Neural crest cell (in vitro differentiated cells): ENCODE measurements around the gene SAV1. TPM values are rescaled to one million over a fixed set of nuclear protein-coding genes. Genes with fewer than 3 reads are reported as not detected.

Experiments
- DNase-seq: peaks from one replicate; pipeline ENCODE4 v3.0.0; 2021; ENCODE audit warnings: low read depth, mixed read lengths, low spot score
- H3K27ac Mint-ChIP-seq: one replicate; pipeline ENCODE4 v1.8.0; 2021; ENCODE audit warnings: mild to moderate bottlenecking, mixed read lengths; ENCODE audit not compliant: unreplicated experiment
- H3K27me3 Mint-ChIP-seq: 2 replicates; pipeline ENCODE4 v1.8.0; 2021; ENCODE audit warnings: low read depth, mild to moderate bottlenecking, mixed read lengths
- H3K36me3 Mint-ChIP-seq: 2 replicates; pipeline ENCODE4 v1.8.0; 2021; ENCODE audit warnings: low read depth, mild to moderate bottlenecking, mixed read lengths
- H3K4me1 Mint-ChIP-seq: 2 replicates; pipeline ENCODE4 v1.8.0; 2021; ENCODE audit warnings: mixed read lengths
- H3K4me3 Mint-ChIP-seq: one replicate; pipeline ENCODE4 v1.8.0; 2021; ENCODE audit warnings: mild to moderate bottlenecking, mixed read lengths
- H3K9me3 Mint-ChIP-seq: 2 replicates; pipeline ENCODE4 v1.8.0; 2021; ENCODE audit warnings: mixed read lengths
- total RNA-seq: library from RNA; stranded (reverse); gene quantifications from 2 replicates; pipeline ENCODE4 v1.2.1, GENCODE V29; 2021
- TF ChIP-seq, protein P1 (sequence below): fragments of 200-600 bp; sonication (generic); conservative IDR thresholded peaks from 2 replicates; pipeline ENCODE4 v1.5.0; 2021; ENCODE audit warnings: antibody characterized with exemption, mild to moderate bottlenecking

SAV1 gene
- total RNA-seq, 1 donor from 2014 or later, result 23.5 TPM

DNA sequence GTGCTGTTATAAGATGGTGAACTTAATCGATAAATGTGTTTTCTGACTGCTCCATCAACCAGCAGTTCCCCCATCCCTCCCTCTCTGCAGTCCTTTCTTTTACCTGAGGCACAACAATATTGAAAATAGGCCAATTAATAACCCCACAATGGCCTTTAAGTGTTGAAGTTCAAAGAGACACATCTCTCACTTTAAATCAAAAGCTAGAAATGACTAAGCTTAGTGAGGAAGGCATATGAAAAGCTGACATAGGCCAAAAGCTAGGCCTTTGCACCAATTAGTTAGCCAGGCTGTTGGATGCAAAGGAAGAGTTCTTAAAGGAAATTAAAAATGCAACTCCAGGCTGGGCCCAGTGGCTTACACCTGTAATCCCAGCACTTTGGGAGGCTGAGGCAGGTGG is 43.7 kb downstream of the SAV1 start:
- TF ChIP-seq, protein P1, sequence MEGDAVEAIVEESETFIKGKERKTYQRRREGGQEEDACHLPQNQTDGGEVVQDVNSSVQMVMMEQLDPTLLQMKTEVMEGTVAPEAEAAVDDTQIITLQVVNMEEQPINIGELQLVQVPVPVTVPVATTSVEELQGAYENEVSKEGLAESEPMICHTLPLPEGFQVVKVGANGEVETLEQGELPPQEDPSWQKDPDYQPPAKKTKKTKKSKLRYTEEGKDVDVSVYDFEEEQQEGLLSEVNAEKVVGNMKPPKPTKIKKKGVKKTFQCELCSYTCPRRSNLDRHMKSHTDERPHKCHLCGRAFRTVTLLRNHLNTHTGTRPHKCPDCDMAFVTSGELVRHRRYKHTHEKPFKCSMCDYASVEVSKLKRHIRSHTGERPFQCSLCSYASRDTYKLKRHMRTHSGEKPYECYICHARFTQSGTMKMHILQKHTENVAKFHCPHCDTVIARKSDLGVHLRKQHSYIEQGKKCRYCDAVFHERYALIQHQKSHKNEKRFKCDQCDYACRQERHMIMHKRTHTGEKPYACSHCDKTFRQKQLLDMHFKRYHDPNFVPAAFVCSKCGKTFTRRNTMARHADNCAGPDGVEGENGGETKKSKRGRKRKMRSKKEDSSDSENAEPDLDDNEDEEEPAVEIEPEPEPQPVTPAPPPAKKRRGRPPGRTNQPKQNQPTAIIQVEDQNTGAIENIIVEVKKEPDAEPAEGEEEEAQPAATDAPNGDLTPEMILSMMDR, result no peak
- Mint-ChIP-seq H3K9me3 (no peaks in the 10 kb centered on the region), H3K4me1 (no peaks in the 10 kb centered on the region), H3K36me3 (peaks cover 2% of the 10 kb centered on the region), H3K27ac (no peak overlapping the region), H3K4me3 (no peak overlapping the region), H3K27me3 (no peaks in the 10 kb centered on the region)
- DNase-seq, result no peak

DNA sequence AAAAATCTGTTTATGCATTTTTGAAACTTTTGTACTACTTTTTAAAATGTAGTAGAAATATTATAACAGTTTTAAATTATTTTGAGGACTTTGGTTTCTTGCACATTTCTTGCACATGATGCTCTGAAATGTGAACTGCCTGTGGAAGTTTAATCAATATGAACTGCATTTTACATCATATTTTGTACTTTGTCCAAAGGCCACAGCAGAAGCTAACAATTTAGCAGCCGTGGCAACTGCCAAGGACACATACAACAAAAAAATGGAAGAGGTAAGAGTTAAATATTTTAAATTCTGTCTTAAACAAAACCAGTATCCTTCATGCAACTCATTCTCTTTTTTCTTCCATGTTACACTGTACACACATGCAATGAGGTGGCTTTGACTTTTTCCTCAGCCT is 45.1 kb downstream of the SAV1 start:
- Mint-ChIP-seq H3K4me3 (no peak overlapping the region), H3K27ac (no peak overlapping the region), H3K36me3 (peaks cover 2% of the 10 kb centered on the region), H3K27me3 (no peaks in the 10 kb centered on the region), H3K4me1 (no peaks in the 10 kb centered on the region), H3K9me3 (no peaks in the 10 kb centered on the region)
- DNase-seq, result no peak
- TF ChIP-seq, protein P1, result no peak

DNA sequence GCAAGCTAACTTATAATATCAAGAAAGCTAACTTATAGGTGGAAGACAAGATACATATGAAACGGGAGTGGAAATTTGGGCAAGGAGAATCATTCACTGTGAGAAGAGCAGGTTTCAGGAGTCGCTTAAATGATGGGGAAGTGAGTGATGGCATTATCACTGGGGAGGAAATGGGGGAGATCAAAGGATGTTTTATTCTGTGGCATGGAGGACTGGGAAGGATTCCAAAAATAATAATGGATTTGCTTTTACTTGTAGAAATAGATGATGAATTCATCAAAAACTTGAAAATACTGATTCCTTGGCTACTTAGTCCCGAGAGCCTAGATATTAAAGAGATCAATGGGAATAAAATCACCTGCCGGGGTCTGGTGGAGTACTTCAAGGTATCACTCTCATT is 47.8 kb downstream of the SAV1 start:
- DNase-seq, result no peak
- Mint-ChIP-seq H3K9me3 (no peaks in the 10 kb centered on the region), H3K36me3 (peaks cover 6% of the 10 kb centered on the region), H3K4me1 (peaks cover 5% of the 10 kb centered on the region), H3K27ac (no peak overlapping the region), H3K27me3 (no peaks in the 10 kb centered on the region), H3K4me3 (no peak overlapping the region)
- TF ChIP-seq, protein P1, result no peak

DNA sequence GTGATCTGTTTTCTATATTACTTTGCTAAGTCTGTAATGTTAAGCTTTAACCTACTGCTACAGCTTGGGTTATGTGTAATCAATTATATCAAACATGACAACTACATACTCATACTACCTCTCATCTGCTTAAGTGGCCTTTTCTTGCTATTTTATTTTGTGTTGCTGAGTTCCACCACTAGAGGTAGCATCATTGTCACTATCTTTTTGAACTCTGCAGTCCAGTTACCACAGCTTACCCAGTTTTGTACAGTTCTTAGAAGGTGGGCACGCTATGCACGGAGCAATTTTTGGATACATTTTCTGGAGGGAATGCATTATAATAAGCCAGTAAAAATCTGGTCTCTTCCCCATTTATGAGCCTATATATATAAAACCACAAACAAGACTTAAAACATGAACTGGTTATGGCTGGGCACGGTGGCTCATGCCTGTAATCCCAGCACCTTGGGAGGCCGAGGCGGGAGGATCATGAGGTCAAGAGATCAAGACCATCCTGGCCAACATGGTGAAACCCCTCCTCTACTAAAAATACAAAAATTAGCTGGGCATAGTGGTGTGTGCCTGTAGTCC is 48.5 kb downstream of the SAV1 start:
- H3K4me1 Mint-ChIP-seq, result peaks cover 10% of the 10 kb centered on the region
- H3K4me3 Mint-ChIP-seq, result no peak overlapping the region
- H3K27me3 Mint-ChIP-seq, result no peaks in the 10 kb centered on the region
- no peaks in the 10 kb centered on the region for H3K9me3 Mint-ChIP-seq
- H3K27ac Mint-ChIP-seq, result no peak overlapping the region
- peaks cover 4% of the 10 kb centered on the region for H3K36me3 Mint-ChIP-seq
- DNase-seq, result no peak
- TF ChIP-seq, protein P1, result peak; percentile 68

DNA sequence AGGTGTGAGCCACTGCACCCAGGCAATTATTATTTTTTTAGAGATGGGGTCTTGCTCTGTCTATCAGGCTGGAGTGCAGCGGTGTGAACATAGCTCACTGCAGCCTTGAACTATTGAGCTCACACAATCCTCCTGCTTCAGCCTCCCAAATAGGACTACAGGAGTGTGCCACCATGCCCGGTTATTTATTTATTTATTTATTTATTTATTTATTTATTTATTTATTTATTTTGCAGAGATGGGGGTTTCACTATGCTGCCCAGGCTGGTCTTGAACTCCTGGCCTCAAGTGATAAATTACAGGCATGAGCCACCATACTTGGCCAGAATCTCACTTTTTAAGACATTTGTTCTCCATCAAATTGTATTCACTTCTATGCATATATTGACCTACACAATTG is 51.8 kb downstream of the SAV1 start:
- no peaks in the 10 kb centered on the region for H3K9me3 Mint-ChIP-seq
- H3K27ac Mint-ChIP-seq, result no peak overlapping the region
- peaks cover 4% of the 10 kb centered on the region for H3K36me3 Mint-ChIP-seq
- no peak overlapping the region for H3K4me3 Mint-ChIP-seq
- no peak for DNase-seq
- H3K4me1 Mint-ChIP-seq, result peaks cover 10% of the 10 kb centered on the region
- H3K27me3 Mint-ChIP-seq, result no peaks in the 10 kb centered on the region
- TF ChIP-seq, protein P1, result no peak
